ENCODE data around the gene ISCU.

- no peak for TF ChIP-seq EZH2 (IDR thresholded peaks at IDR 0.05; ENCODE audit: low read depth, low read length, severe bottlenecking)
- TF ChIP-seq POLR2AphosphoS5 (IDR thresholded peaks at IDR 0.05; ENCODE audit: low read depth, low read length), result no peak
- TF ChIP-seq CTCF (IDR thresholded peaks at IDR 0.05; ENCODE audit: control extremely low read depth in 1 of 3, insufficient read depth in 1 of 3, low read depth in 1 of 3, low read length in 3 of 3), result no peak
- TF ChIP-seq BCL11A (IDR thresholded peaks at IDR 0.05; ENCODE audit: low read depth in 2 of 2, low read length in 2 of 2), result no peak
- TF ChIP-seq POLR2A (IDR thresholded peaks at IDR 0.05; ENCODE audit: control extremely low read depth in 1 of 2, low read depth in 2 of 2, low read length in 2 of 2), result no peak
- TF ChIP-seq SIN3A (conservative IDR thresholded peaks at IDR 0.05 in 1 of 2, IDR thresholded peaks at IDR 0.05 in 1 of 2; ENCODE audit: low read depth in 1 of 2, low read length in 2 of 2), result no peak
These were observed 29.0 kb downstream of the ISCU start for GRCh38 chr12:108591267-108591980.

Data from H1 (cell line).